Urinary bladder (tissue), 4 donors: ENCODE data around the gene PCDHA3. TPM values are rescaled to one million over a fixed set of nuclear protein-coding genes. Genes with fewer than 3 reads are reported as not detected.
"Not testable (repeated sequence)": the region's sequence is repeated elsewhere in the genome, so short reads cannot be mapped to it uniquely, and the experiment has no call there.

ENCODE experiments used
- DNase-seq: peaks from one replicate; pipeline ENCODE4 v3.0.0-alpha.2; 2015; ENCODE audit errors: extremely low spot score
- H3K27ac ChIP-seq: one replicate; pipeline ENCODE4 v1.5.1; 2013; ENCODE audit warnings: low read depth, mild to moderate bottlenecking, moderate library complexity
- H3K36me3 ChIP-seq: one replicate; pipeline ENCODE4 v1.6.1; 2013; ENCODE audit warnings: mild to moderate bottlenecking, moderate library complexity; ENCODE audit not compliant: insufficient read depth
- H3K4me1 ChIP-seq: one replicate; pipeline ENCODE4 v1.6.1; 2013; ENCODE audit warnings: mild to moderate bottlenecking, moderate library complexity; ENCODE audit not compliant: insufficient read depth
- H3K4me3 ChIP-seq: one replicate; pipeline ENCODE4 v1.5.1; 2013; ENCODE audit warnings: low read depth, low read length
- WGBS: extraction: QIAGEN DNeasy Blood & Tissue Kit; methylation state at CpG from one replicate; pipeline ENCODE4 v1.1.7; 2013; 5-methylcytosine and 5-hydroxymethylcytosine counted together
- polyA plus RNA-seq: library from polyadenylated mRNA; stranded (reverse); fragments of 200-250 nt; gene quantifications from one replicate; pipeline ENCODE4 v1.2.3, GENCODE V29; 2013
- total RNA-seq: library from RNA; depleted of rRNA; stranded (reverse); fragments of >200 nt; gene quantifications from one replicate; pipeline ENCODE4 v1.2.3, GENCODE V29; 2014
- donor health status: healthy with polysubstance abuse.
- donor health status: healthy.

Gene PCDHA3
- 0.63 TPM for total RNA-seq
- 0.41 TPM for polyA plus RNA-seq

GRCh38 chr5:140800816-140801493 is at the start of gene PCDHA3:
Gene PCDHA3 (plus strand): TSS chr5:140801057.
- H3K4me3 ChIP-seq, result no peak within 1 kb of the TSS
- H3K4me1 ChIP-seq, result no peaks in the 10 kb centered on the region
- H3K36me3 ChIP-seq, result no peaks in the 10 kb centered on the region
- no peak for DNase-seq
- H3K27ac ChIP-seq, result no peak within 1 kb of the TSS
- 14% methylated on average over 29 of the region's 29 CpGs for WGBS

GRCh38 chr5:140753561-140753960 is 47.3 kb upstream of the PCDHA3 start:
- 81% methylated on average over 5 of the region's 5 CpGs for WGBS
- DNase-seq, result no peak
- Histone ChIP-seq H3K36me3 (no peaks in the 10 kb centered on the region), H3K4me3 (no peak overlapping the region), H3K4me1 (no peaks in the 10 kb centered on the region), H3K27ac (no peak overlapping the region)

- 89% methylated on average over 2 of the region's 2 CpGs for whole genome bisulfite sequencing
- H3K4me3 ChIP-seq, result no peak overlapping the region
- no peak for DNase-seq
- no peaks in the 10 kb centered on the region for H3K4me1 ChIP-seq
- H3K27ac ChIP-seq, result no peak overlapping the region
- H3K36me3 ChIP-seq, result no peaks in the 10 kb centered on the region
These were observed 36.5 kb upstream of the PCDHA3 start for GRCh38 chr5:140764177-140764973.

GRCh38 chr5:140767444-140767843 is 33.4 kb upstream of the PCDHA3 start:
- H3K27ac ChIP-seq, result no peak overlapping the region
- H3K36me3 ChIP-seq, result no peaks in the 10 kb centered on the region
- 82% methylated on average over 4 of the region's 4 CpGs for WGBS
- no peaks in the 10 kb centered on the region for H3K4me1 ChIP-seq
- no peak for DNase-seq
- H3K4me3 ChIP-seq, result no peak overlapping the region

GRCh38 chr5:140780512-140780911 is 20.3 kb upstream of the PCDHA3 start:
- no peak for DNase-seq
- Histone ChIP-seq H3K27ac (no peak overlapping the region), H3K4me1 (no peaks in the 10 kb centered on the region), H3K36me3 (no peaks in the 10 kb centered on the region), H3K4me3 (no peak overlapping the region)
- WGBS, result 62% methylated on average over 1 of the region's 1 CpG

- no peak within 1 kb of the TSS for H3K27ac ChIP-seq
- no peak within 1 kb of the TSS for H3K4me3 ChIP-seq
- H3K36me3 ChIP-seq, result no peaks in the 10 kb centered on the region
- DNase-seq, result no peak
- 19% methylated on average over 29 of the region's 29 CpGs for WGBS
- no peaks in the 10 kb centered on the region for H3K4me1 ChIP-seq
These were observed 14.8 kb upstream of the PCDHA3 start, which contains the start of gene PCDHA1 for GRCh38 chr5:140785905-140786686. Gene PCDHA1 (plus strand): TSS chr5:140786140.

- 40% methylated on average over 44 of the region's 44 CpGs for WGBS
- H3K4me3 ChIP-seq, H3K27ac ChIP-seq, H3K36me3 ChIP-seq, DNase-seq, H3K4me1 ChIP-seq: not testable (repeated sequence)
These were observed 13.4 kb upstream of the PCDHA3 start for GRCh38 chr5:140787422-140787821.

GRCh38 chr5:140787849-140788504 is 12.9 kb upstream of the PCDHA3 start:
- DNase-seq, H3K4me1 ChIP-seq, H3K27ac ChIP-seq, H3K4me3 ChIP-seq, H3K36me3 ChIP-seq: not testable (repeated sequence)
- WGBS, result 37% methylated on average over 70 of the region's 70 CpGs

GRCh38 chr5:140791089-140791488 is 9.8 kb upstream of the PCDHA3 start:
- H3K4me3 ChIP-seq, result no peak overlapping the region
- no peaks in the 10 kb centered on the region for H3K4me1 ChIP-seq
- 43% methylated on average over 2 of the region's 2 CpGs for WGBS

GRCh38 chr5:140794595-140795258 is 6.1 kb upstream of the PCDHA3 start, which contains the start of gene PCDHA2:
Gene PCDHA2 (plus strand): TSS chr5:140794852.
- H3K4me3 ChIP-seq, result no peak within 1 kb of the TSS
- no peaks in the 10 kb centered on the region for H3K4me1 ChIP-seq
- DNase-seq, result no peak
- 21% methylated on average over 27 of the region's 27 CpGs for WGBS
- H3K27ac ChIP-seq, result no peak within 1 kb of the TSS
- H3K36me3 ChIP-seq, result no peaks in the 10 kb centered on the region

More at GRCh38 chr5:140791089-140791488, 9.8 kb upstream of the PCDHA3 start:
- Histone ChIP-seq H3K27ac (no peak overlapping the region), H3K36me3 (no peaks in the 10 kb centered on the region)
- no peak for DNase-seq

GRCh38 chr5:140795259-140795641 is 5.6 kb upstream of the PCDHA3 start:
- H3K4me1 ChIP-seq, result no peaks in the 10 kb centered on the region
- H3K27ac ChIP-seq, result no peak overlapping the region
- H3K4me3 ChIP-seq, result no peak overlapping the region
- DNase-seq, result no peak
- 21% methylated on average over 15 of the region's 15 CpGs for WGBS
- no peaks in the 10 kb centered on the region for H3K36me3 ChIP-seq

- H3K4me1 ChIP-seq, DNase-seq, H3K36me3 ChIP-seq, H3K4me3 ChIP-seq, H3K27ac ChIP-seq: not testable (repeated sequence)
- 54% methylated on average over 72 of the region's 72 CpGs for WGBS
These were observed 4.7 kb upstream of the PCDHA3 start for GRCh38 chr5:140796072-140796717.
